GM15510 (cell line): ENCODE measurements around the gene ATXN10.

Experiments
- POLR2A ChIP-seq: IDR thresholded peaks from 3 replicates; pipeline ENCODE4 v1.6.1; 2011; ENCODE audit warnings: borderline replicate concordance; ENCODE audit not compliant: insufficient read length; ENCODE audit errors: extremely low read depth

The ATXN10 gene

GRCh38 chr22:45881524-45881875 lies 209.9 kb downstream of the ATXN10 start:
- TF ChIP-seq POLR2A: no peak

- TF ChIP-seq POLR2A: no peak
Observed at GRCh38 chr22:45882881-45883810, 211.5 kb downstream of the ATXN10 start.

GRCh38 chr22:45883811-45884170 lies 212.2 kb downstream of the ATXN10 start:
- no peak for TF ChIP-seq POLR2A

- TF ChIP-seq POLR2A: no peak
Observed at GRCh38 chr22:45884201-45885062, 212.8 kb downstream of the ATXN10 start.

GRCh38 chr22:45885171-45885840 lies 213.7 kb downstream of the ATXN10 start:
- TF ChIP-seq POLR2A: no peak

- TF ChIP-seq POLR2A: no peak
Observed at GRCh38 chr22:45885941-45886395, 214.3 kb downstream of the ATXN10 start.

- TF ChIP-seq POLR2A: no peak
Observed at GRCh38 chr22:45886540-45886939, 214.9 kb downstream of the ATXN10 start.

- no peak for TF ChIP-seq POLR2A
Observed at GRCh38 chr22:45887202-45888131, 215.8 kb downstream of the ATXN10 start.

GRCh38 chr22:45888221-45889092 lies 216.8 kb downstream of the ATXN10 start:
- TF ChIP-seq POLR2A: no peak

GRCh38 chr22:45889093-45889538 lies 217.5 kb downstream of the ATXN10 start:
- TF ChIP-seq POLR2A: no peak

GRCh38 chr22:45889539-45890350 lies 218.1 kb downstream of the ATXN10 start:
- TF ChIP-seq POLR2A: no peak

GRCh38 chr22:45890351-45890635 lies 218.7 kb downstream of the ATXN10 start:
- no peak for TF ChIP-seq POLR2A
